Measurements from ENCODE around the gene ACVR2A.
A peak's percentile ranks its signal among the peaks of the same experiment; 100 is the strongest.

Gene ACVR2A

GRCh38 chr2:147844697-147845410, at the start of gene ACVR2A:
Gene ACVR2A, plus strand, starts transcription at chr2:147845029. Its CDS starts 124 bp downstream, at chr2:147845153.
- H3K4me1 ChIP-seq (ENCODE audit: control insufficient read depth in 1 of 2, insufficient read depth in 2 of 2, low read length in 2 of 2), result peaks cover 0 to 19% of the 10 kb centered on the region in 2 donors
- H3K4me3 ChIP-seq (ENCODE audit: low read depth in 1 of 2, low read length in 2 of 2), result peak within 1 kb of the TSS; percentile 89 to 96
- no peaks in the 10 kb centered on the region for H3K27me3 ChIP-seq (ENCODE audit: low read depth, low read length)
- H3K36me3 ChIP-seq (ENCODE audit: control insufficient read depth in 1 of 2, insufficient read depth in 2 of 2, low read length in 2 of 2), result peaks cover 0 to 4% of the 10 kb centered on the region in 2 donors
- H3K27ac ChIP-seq (ENCODE audit: low read length), result peak within 1 kb of the TSS; percentile 83
- no peaks in the 10 kb centered on the region for H3K9me3 ChIP-seq (ENCODE audit: control insufficient read depth in 1 of 2, low read length in 2 of 2)

GRCh38 chr2:147800316-147800715, 44.5 kb upstream of the ACVR2A start:
- H3K9me3 ChIP-seq (ENCODE audit: control insufficient read depth in 1 of 2, low read length in 2 of 2), result no peaks in the 10 kb centered on the region
- no peak overlapping the region for H3K4me3 ChIP-seq (ENCODE audit: low read depth in 1 of 2, low read length in 2 of 2)
- H3K27ac ChIP-seq (ENCODE audit: low read length), result no peak overlapping the region
- no peaks in the 10 kb centered on the region for H3K4me1 ChIP-seq (ENCODE audit: control insufficient read depth in 1 of 2, insufficient read depth in 2 of 2, low read length in 2 of 2)
- H3K36me3 ChIP-seq (ENCODE audit: control insufficient read depth in 1 of 2, insufficient read depth in 2 of 2, low read length in 2 of 2), result no peaks in the 10 kb centered on the region
- H3K27me3 ChIP-seq (ENCODE audit: low read depth, low read length), result no peaks in the 10 kb centered on the region

- H3K9me3 ChIP-seq (ENCODE audit: control insufficient read depth in 1 of 2, low read length in 2 of 2), result no peaks in the 10 kb centered on the region
- H3K27me3 ChIP-seq (ENCODE audit: low read depth, low read length), result no peaks in the 10 kb centered on the region
- H3K4me3 ChIP-seq (ENCODE audit: low read depth in 1 of 2, low read length in 2 of 2), result no peak overlapping the region
- H3K4me1 ChIP-seq (ENCODE audit: control insufficient read depth in 1 of 2, insufficient read depth in 2 of 2, low read length in 2 of 2), result no peaks in the 10 kb centered on the region
- no peak overlapping the region for H3K27ac ChIP-seq (ENCODE audit: low read length)
- H3K36me3 ChIP-seq (ENCODE audit: control insufficient read depth in 1 of 2, insufficient read depth in 2 of 2, low read length in 2 of 2), result no peaks in the 10 kb centered on the region
These were observed 38.0 kb upstream of the ACVR2A start for GRCh38 chr2:147806846-147807245.

GRCh38 chr2:147808520-147808919, 36.3 kb upstream of the ACVR2A start:
- Histone ChIP-seq H3K27me3 (ENCODE audit: low read depth, low read length) (no peaks in the 10 kb centered on the region), H3K4me3 (ENCODE audit: low read depth in 1 of 2, low read length in 2 of 2) (no peak overlapping the region), H3K9me3 (ENCODE audit: control insufficient read depth in 1 of 2, low read length in 2 of 2) (no peaks in the 10 kb centered on the region), H3K36me3 (ENCODE audit: control insufficient read depth in 1 of 2, insufficient read depth in 2 of 2, low read length in 2 of 2) (no peaks in the 10 kb centered on the region), H3K4me1 (ENCODE audit: control insufficient read depth in 1 of 2, insufficient read depth in 2 of 2, low read length in 2 of 2) (no peaks in the 10 kb centered on the region), H3K27ac (ENCODE audit: low read length) (no peak overlapping the region)

GRCh38 chr2:147810883-147811765, 33.7 kb upstream of the ACVR2A start:
- H3K27ac ChIP-seq (ENCODE audit: low read length), result no peak overlapping the region
- no peaks in the 10 kb centered on the region for H3K9me3 ChIP-seq (ENCODE audit: control insufficient read depth in 1 of 2, low read length in 2 of 2)
- H3K36me3 ChIP-seq (ENCODE audit: control insufficient read depth in 1 of 2, insufficient read depth in 2 of 2, low read length in 2 of 2), result no peaks in the 10 kb centered on the region
- no peak overlapping the region for H3K4me3 ChIP-seq (ENCODE audit: low read depth in 1 of 2, low read length in 2 of 2)
- H3K27me3 ChIP-seq (ENCODE audit: low read depth, low read length), result no peaks in the 10 kb centered on the region
- H3K4me1 ChIP-seq (ENCODE audit: control insufficient read depth in 1 of 2, insufficient read depth in 2 of 2, low read length in 2 of 2), result no peaks in the 10 kb centered on the region

- Histone ChIP-seq H3K4me3 (ENCODE audit: low read depth in 1 of 2, low read length in 2 of 2) (no peak overlapping the region), H3K4me1 (ENCODE audit: control insufficient read depth in 1 of 2, insufficient read depth in 2 of 2, low read length in 2 of 2) (no peaks in the 10 kb centered on the region), H3K27me3 (ENCODE audit: low read depth, low read length) (no peaks in the 10 kb centered on the region), H3K9me3 (ENCODE audit: control insufficient read depth in 1 of 2, low read length in 2 of 2) (no peaks in the 10 kb centered on the region), H3K27ac (ENCODE audit: low read length) (no peak overlapping the region), H3K36me3 (ENCODE audit: control insufficient read depth in 1 of 2, insufficient read depth in 2 of 2, low read length in 2 of 2) (no peaks in the 10 kb centered on the region)
These were observed 26.1 kb upstream of the ACVR2A start for GRCh38 chr2:147818741-147819140.

GRCh38 chr2:147824620-147825019, 20.2 kb upstream of the ACVR2A start:
- no peak overlapping the region for H3K4me3 ChIP-seq (ENCODE audit: low read depth in 1 of 2, low read length in 2 of 2)
- no peak overlapping the region for H3K27ac ChIP-seq (ENCODE audit: low read length)
- H3K27me3 ChIP-seq (ENCODE audit: low read depth, low read length), result no peaks in the 10 kb centered on the region
- H3K4me1 ChIP-seq (ENCODE audit: control insufficient read depth in 1 of 2, insufficient read depth in 2 of 2, low read length in 2 of 2), result no peaks in the 10 kb centered on the region
- H3K36me3 ChIP-seq (ENCODE audit: control insufficient read depth in 1 of 2, insufficient read depth in 2 of 2, low read length in 2 of 2), result no peaks in the 10 kb centered on the region
- H3K9me3 ChIP-seq (ENCODE audit: control insufficient read depth in 1 of 2, low read length in 2 of 2), result no peaks in the 10 kb centered on the region

- no peaks in the 10 kb centered on the region for H3K36me3 ChIP-seq (ENCODE audit: control insufficient read depth in 1 of 2, insufficient read depth in 2 of 2, low read length in 2 of 2)
- peaks cover 0 to 3% of the 10 kb centered on the region in 2 donors for H3K9me3 ChIP-seq (ENCODE audit: control insufficient read depth in 1 of 2, low read length in 2 of 2)
- H3K4me3 ChIP-seq (ENCODE audit: low read depth in 1 of 2, low read length in 2 of 2), result no peak overlapping the region
- no peak overlapping the region for H3K27ac ChIP-seq (ENCODE audit: low read length)
- H3K27me3 ChIP-seq (ENCODE audit: low read depth, low read length), result no peaks in the 10 kb centered on the region
- no peaks in the 10 kb centered on the region for H3K4me1 ChIP-seq (ENCODE audit: control insufficient read depth in 1 of 2, insufficient read depth in 2 of 2, low read length in 2 of 2)
These were observed 18.3 kb upstream of the ACVR2A start for GRCh38 chr2:147826278-147827087.

GRCh38 chr2:147827088-147827375, 17.8 kb upstream of the ACVR2A start:
- Histone ChIP-seq H3K4me1 (ENCODE audit: control insufficient read depth in 1 of 2, insufficient read depth in 2 of 2, low read length in 2 of 2) (no peaks in the 10 kb centered on the region), H3K36me3 (ENCODE audit: control insufficient read depth in 1 of 2, insufficient read depth in 2 of 2, low read length in 2 of 2) (no peaks in the 10 kb centered on the region), H3K9me3 (ENCODE audit: control insufficient read depth in 1 of 2, low read length in 2 of 2) (peaks cover 0 to 3% of the 10 kb centered on the region in 2 donors), H3K27me3 (ENCODE audit: low read depth, low read length) (no peaks in the 10 kb centered on the region), H3K27ac (ENCODE audit: low read length) (no peak overlapping the region), H3K4me3 (ENCODE audit: low read depth in 1 of 2, low read length in 2 of 2) (no peak overlapping the region)

- Histone ChIP-seq H3K27ac (ENCODE audit: low read length) (no peak overlapping the region), H3K4me3 (ENCODE audit: low read depth in 1 of 2, low read length in 2 of 2) (no peak overlapping the region), H3K4me1 (ENCODE audit: control insufficient read depth in 1 of 2, insufficient read depth in 2 of 2, low read length in 2 of 2) (no peaks in the 10 kb centered on the region), H3K9me3 (ENCODE audit: control insufficient read depth in 1 of 2, low read length in 2 of 2) (peaks cover 0 to 3% of the 10 kb centered on the region in 2 donors), H3K36me3 (ENCODE audit: control insufficient read depth in 1 of 2, insufficient read depth in 2 of 2, low read length in 2 of 2) (no peaks in the 10 kb centered on the region), H3K27me3 (ENCODE audit: low read depth, low read length) (no peaks in the 10 kb centered on the region)
These were observed 15.7 kb upstream of the ACVR2A start for GRCh38 chr2:147829106-147829505.

GRCh38 chr2:147836099-147836498, 8.7 kb upstream of the ACVR2A start:
- no peaks in the 10 kb centered on the region for H3K9me3 ChIP-seq (ENCODE audit: control insufficient read depth in 1 of 2, low read length in 2 of 2)
- H3K4me1 ChIP-seq (ENCODE audit: control insufficient read depth in 1 of 2, insufficient read depth in 2 of 2, low read length in 2 of 2), result no peaks in the 10 kb centered on the region
- H3K27me3 ChIP-seq (ENCODE audit: low read depth, low read length), result no peaks in the 10 kb centered on the region
- no peak overlapping the region for H3K27ac ChIP-seq (ENCODE audit: low read length)
- no peaks in the 10 kb centered on the region for H3K36me3 ChIP-seq (ENCODE audit: control insufficient read depth in 1 of 2, insufficient read depth in 2 of 2, low read length in 2 of 2)
- H3K4me3 ChIP-seq (ENCODE audit: low read depth in 1 of 2, low read length in 2 of 2), result no peak overlapping the region
